ENCODE results near the gene C11orf71.

The C11orf71 gene

DNA sequence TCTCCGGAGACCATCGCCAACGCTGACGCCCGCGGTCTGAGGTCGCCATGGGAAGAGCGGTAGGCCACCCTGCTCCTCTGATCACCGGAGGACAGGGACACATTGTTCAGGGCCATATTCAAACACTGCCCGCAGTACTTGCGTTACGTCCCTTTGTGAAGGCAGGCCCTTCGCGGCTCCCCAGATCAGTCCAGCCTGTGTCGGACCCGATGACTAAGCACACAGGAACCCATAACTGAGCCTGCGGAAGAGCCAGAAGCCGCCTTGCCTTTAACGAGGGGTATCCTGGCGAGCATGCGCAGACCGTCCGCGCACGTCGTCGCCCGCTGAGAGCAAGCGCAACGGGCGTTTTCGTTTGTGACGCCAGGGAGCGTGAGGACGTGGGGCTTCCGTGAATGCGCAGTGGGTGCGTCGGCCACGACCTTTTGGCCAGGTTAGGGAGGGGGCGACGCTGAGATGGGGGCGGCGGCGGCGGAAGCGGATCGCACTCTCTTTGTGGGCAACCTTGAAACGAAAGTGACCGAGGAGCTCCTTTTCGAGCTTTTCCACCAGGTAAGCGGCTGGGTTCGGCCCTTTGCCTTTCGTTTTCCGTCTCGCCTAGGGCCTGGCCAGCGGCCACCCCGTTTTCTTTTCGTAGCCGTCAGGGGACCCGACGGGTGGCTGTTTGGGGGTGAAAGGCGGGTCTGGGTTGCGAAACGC lies at the start of gene C11orf71, which contains the start of gene RBM7:
Gene C11orf71 (minus strand): TSS at position 296 of the 699 bp plus-strand sequence. CDS start 180 bp downstream, at position 116.
Gene RBM7 (plus strand): TSS at position 451 of the 699 bp plus-strand sequence. CDS start 6 bp downstream, at position 457.
- DNase-seq (ENCODE audit: low read depth in 3 of 3) = peak; percentile 96 to 98 (median 96)

GRCh38 chr11:114449845-114450244 lies 49.5 kb upstream of the C11orf71 start:
- no peak for DNase-seq (ENCODE audit: low read depth in 3 of 3)

DNA sequence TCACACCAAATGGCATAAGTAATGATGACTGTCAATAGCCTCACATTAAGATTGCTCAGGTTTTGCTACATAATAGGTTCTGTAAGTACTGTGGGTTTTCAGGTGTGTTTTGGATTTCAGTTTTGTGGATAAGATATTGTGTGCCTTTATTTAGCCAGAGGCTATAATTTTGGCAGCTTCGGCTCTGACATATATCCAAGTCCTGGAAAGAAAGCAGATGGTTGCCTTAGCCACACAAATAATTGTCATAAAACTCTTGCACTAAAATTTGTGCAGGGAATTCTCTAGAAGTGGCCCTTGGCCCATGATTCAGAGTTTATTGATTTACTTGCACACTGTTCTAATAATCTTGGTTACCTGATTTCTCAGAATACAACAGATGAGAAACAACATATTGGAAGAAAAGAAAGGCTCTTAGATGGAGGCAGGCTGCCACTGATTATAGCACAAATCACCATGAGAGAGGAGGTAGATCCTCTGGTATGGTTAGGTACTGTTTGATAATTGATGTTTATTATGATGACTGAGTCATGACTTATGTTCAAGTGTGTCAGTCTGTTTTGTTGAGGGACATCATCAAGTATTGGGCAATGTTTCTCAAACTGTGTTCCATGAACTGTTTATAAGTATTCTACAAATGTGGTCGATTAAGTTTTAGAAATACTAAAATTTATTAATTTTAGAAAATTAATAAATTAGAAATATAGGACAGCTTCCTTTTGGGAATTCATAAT lies 48.6 kb upstream of the C11orf71 start:
- DNase-seq (ENCODE audit: low read depth in 3 of 3) = no peak

DNA sequence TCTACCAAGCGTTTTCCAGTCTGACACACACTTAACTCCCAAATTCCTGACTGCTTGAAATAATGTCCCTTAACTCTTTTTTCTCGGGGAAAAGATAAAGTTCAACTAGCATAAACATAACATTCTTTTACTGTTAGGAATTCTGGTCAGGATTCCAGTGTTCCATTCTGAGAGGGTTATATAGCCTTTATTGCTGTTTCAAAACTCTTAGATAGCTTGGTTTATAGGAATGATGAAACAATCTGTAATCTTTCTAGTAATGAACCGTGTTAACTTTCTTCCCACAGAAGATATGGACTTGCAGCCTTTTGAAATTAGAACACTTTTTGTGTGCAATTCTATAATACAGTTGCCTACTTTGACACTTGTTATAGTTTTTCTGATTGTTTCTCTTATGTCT lies 47.6 kb upstream of the C11orf71 start:
- no peak for DNase-seq (ENCODE audit: low read depth in 3 of 3)

GRCh38 chr11:114447444-114447843 lies 47.1 kb upstream of the C11orf71 start:
- no peak for DNase-seq (ENCODE audit: low read depth in 3 of 3)

GRCh38 chr11:114442536-114442935 lies 42.2 kb upstream of the C11orf71 start:
- no peak for DNase-seq (ENCODE audit: low read depth in 3 of 3)

GRCh38 chr11:114441921-114442320 lies 41.6 kb upstream of the C11orf71 start:
- no peak for DNase-seq (ENCODE audit: low read depth in 3 of 3)

GRCh38 chr11:114440971-114441763 lies 40.9 kb upstream of the C11orf71 start:
- no peak for DNase-seq (ENCODE audit: low read depth in 3 of 3)

- DNase-seq (ENCODE audit: low read depth in 3 of 3) = no peak
These were observed 40.0 kb upstream of the C11orf71 start for GRCh38 chr11:114440121-114440860.

DNA sequence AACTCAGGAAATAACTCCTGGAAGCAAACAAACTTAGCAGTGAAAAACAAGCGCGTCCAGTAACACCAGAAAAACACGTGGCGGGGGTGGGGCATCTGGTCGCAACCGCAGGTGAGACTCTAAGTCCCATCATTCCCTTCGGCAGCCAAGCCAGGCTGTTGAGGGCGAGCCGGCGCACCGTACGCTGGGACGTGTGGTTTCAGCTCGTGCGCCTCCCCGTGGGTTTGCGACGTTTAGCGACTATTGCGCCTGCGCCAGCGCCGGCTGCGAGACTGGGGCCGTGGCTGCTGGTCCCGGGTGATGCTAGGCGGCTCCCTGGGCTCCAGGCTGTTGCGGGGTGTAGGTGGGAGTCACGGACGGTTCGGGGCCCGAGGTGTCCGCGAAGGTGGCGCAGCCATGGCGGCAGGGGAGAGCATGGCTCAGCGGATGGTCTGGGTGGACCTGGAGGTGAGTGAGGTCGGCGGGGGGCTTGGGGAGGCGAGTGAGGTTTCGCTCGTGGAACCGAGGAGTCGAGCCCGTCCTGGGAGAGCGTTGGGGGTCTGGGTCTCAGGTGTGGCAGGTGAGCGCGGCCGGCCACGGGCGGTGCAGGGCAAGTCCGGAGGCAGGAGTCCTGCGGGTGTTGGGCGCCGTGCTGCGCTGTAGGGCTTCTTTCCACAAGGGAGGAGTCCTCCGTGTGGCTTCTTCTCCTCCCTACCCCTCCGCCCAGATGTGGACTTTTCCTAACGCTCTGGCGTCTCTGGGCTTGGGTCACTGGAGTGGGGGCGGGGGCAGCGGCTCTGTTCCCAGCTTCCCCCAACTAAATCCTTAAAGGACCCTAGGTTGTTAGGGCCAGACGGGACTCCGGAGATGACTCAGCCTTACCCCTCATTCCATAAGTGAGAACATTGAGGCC lies 39.2 kb upstream of the C11orf71 start, which contains the start of gene REXO2:
Gene REXO2 (plus strand): TSS at position 239 of the 892 bp plus-strand sequence. CDS start 62 bp downstream, at position 301.
- DNase-seq (ENCODE audit: low read depth in 3 of 3) = peak; percentile 87 to 92 (median 89)

DNA sequence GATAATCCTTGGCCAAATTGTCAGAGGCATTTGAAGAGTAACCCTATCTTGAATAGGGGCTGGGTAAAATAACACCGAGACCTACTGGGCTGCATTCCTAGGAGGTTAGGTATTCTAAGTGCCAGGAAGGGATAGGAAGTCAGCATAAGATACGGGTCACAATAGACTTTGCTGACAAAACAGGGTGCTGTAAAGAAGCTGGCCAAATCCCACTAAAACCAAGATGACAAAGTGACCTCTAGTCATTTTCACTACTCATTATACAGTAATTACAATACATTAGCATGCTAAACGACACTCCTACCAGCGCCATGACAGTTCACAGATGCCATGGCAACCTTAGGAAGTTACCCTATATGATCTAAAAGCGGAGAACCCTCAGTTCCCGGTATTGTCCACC lies 38.0 kb upstream of the C11orf71 start:
- DNase-seq (ENCODE audit: low read depth in 3 of 3) = no peak

GRCh38 chr11:114433376-114433775 lies 33.1 kb upstream of the C11orf71 start:
- no peak for DNase-seq (ENCODE audit: low read depth in 3 of 3)

DNA sequence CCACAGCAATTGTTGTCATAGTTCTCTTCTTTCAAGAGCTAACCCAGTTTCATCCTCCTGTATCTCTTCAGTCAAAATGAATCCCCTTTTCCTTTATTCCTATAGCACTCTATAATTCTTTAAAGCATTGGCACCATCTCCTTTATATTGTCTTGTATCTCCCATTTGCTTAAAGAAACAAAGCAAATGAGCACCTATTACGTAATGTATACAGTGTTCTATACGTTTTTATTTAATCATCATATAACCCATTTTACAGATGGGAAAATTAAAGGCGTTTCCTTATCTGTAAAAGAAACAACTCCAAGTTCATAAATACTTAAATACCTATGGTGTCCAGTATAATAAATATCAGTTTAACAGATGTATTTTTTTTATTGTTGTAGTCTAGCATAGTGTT lies 32.6 kb upstream of the C11orf71 start:
- no peak for DNase-seq (ENCODE audit: low read depth in 3 of 3)

- DNase-seq (ENCODE audit: low read depth in 3 of 3) = no peak
These were observed 30.0 kb upstream of the C11orf71 start for GRCh38 chr11:114430290-114430689.

- DNase-seq (ENCODE audit: low read depth in 3 of 3) = no peak
These were observed 26.0 kb upstream of the C11orf71 start for GRCh38 chr11:114426280-114426679.

GRCh38 chr11:114416441-114416961 lies 16.2 kb upstream of the C11orf71 start:
- no peak for DNase-seq (ENCODE audit: low read depth in 3 of 3)

GRCh38 chr11:114413958-114414357 lies 13.6 kb upstream of the C11orf71 start:
- DNase-seq (ENCODE audit: low read depth in 3 of 3) = no peak

- no peak for DNase-seq (ENCODE audit: low read depth in 3 of 3)
These were observed 12.6 kb upstream of the C11orf71 start for GRCh38 chr11:114412946-114413345.

DNA sequence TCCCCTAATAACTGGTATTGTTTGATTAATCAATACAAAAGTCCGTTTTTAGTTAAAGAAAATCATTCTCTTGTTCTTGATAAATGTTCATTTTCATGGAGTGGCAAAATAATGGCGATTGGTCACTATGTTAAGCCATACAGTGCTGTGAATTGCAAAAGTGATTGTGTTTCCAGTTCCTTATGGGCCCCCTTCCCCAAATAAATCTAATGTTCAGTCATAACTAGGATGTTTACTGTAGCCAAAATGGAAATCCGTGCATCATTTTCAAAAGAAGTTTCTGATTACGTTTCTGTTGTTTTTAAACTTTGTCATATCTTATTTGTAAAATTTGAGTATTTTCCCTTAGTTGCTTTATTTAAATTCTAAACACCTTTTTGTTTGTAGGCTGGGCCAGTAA lies 1.0 kb upstream of the C11orf71 start:
- no peak for DNase-seq (ENCODE audit: low read depth in 3 of 3)

DNA sequence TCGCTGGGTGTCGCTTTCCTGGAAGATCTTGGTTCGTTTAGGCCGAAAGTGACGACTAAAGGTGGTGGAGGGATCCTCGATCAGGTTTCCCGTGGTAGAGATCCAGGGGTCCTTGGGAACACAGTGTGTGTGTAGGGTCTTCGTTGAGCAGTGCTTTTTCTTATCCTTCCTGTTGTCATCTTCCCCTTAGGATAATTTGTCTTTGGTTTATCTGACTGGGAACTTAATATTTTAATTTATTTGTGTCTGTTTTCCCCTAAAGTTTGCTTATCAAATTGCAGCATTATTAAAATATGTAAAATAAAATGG lies 558 bp upstream of the C11orf71 start:
- no peak for DNase-seq (ENCODE audit: low read depth in 3 of 3)

Data from stimulated activated CD4-positive, alpha-beta T cell treated with anti-CD3 and anti-CD28 coated beads, TNF-alpha, amount 100 ng/mL, for 24 hours (primary cell).